Activated CD4-positive, alpha-beta T cell treated with anti-CD3 and anti-CD28 coated beads for 24 hours (primary cell): ENCODE data around the gene BMPER.

ENCODE experiments used
- DNase-seq, 2 donors: peaks; one replicate each; pipeline ENCODE4 v3.0.0-alpha.2; 2020; ENCODE audit warnings: low read depth in 2 of 2

The BMPER gene

DNA sequence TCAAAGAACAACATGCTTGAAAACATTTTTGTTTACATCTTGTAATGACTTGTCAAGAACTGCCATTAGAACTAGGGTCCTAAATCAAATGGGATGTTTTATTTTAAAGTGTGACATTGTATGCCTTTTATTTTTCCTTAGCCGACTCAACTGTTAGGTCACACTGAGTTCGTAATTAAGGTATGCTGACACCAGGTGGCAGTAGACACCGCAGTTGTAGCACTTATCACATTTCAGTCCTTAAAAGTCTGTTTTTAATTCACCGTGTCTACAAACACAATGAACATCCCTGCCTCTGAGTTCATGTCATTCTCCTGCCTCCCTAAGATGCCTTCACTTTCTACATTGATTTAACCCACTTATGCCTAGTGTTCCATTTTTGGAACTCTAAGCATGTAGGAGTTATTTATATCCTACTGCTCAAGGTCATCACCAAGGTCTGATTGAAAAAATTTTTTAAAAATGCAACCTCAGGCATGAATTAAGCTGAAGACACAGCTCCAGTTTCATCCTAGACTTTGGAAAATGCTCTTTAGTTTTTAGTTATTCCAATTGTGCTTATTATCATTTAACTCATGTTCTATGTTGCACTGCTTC is 186.1 kb downstream of the BMPER start:
- DNase-seq: no peak

GRCh38 chr7:34093276-34093675 is 187.9 kb downstream of the BMPER start:
- no peak for DNase-seq

DNA sequence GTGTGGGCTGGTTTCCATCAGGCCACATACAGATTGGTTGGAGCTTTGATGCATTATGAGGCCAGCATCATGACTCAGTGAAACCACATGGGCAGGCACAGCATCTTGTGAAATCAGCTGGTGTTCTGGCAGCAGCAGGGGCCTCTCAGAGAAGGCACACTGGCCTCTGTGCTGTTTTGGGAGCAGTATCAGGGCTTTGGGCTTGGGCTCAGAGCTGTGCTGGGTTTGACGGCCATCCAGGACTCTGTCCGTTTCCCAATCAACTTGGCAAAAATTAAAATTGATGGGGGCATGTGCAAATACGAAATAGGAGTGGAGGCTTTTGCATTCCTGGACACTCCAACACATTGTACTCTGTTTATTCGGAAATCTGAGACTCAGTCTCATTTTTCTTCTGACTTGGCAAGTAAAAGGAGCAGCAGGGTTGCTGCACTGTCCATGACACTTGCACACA is 190.9 kb downstream of the BMPER start:
- DNase-seq: no peak

GRCh38 chr7:34096777-34097176 is 191.4 kb downstream of the BMPER start:
- no peak for DNase-seq

DNA sequence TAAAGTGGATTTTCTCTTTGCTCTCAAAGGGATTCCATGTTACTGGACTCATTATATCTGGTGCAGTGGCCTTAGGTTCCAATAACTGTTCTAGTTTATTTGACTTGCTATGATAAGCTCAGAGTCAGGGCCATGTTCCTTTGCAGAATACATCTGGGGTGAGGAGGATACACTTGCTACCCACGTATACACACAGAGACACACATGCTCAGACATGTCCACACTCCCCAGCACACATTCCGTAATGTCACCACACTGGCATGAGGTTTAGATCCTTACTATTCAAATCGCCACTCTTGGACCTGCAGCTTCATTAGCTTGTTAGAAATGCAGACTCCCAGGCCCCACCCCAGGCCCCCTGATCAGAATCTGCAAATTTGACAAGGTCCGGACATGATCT is 195.3 kb downstream of the BMPER start:
- DNase-seq: no peak

- no peak for DNase-seq
These were observed 198.8 kb downstream of the BMPER start for GRCh38 chr7:34104115-34104514.

DNA sequence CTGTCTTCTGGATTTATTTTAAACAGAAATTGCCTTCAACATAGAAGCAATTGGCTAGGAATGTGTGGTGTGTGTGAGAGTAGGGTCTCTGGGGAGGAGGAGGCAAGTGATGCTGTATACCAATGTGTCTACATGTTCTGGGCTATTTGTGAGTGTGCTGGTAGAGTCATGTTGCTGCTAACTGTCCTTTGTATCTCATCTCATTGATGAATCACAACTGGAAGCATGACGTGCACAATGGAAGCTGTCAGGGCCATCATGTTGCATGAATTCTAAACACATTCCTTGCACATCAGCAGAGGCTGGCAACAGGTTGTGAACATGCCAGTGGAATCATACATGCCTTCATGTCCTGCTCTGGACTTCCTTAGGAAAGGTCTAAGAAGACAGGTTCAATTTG is 199.7 kb downstream of the BMPER start:
- DNase-seq: no peak

GRCh38 chr7:34107276-34107675 is 201.9 kb downstream of the BMPER start:
- DNase-seq: no peak

GRCh38 chr7:34108165-34108564 is 202.8 kb downstream of the BMPER start:
- no peak for DNase-seq

DNA sequence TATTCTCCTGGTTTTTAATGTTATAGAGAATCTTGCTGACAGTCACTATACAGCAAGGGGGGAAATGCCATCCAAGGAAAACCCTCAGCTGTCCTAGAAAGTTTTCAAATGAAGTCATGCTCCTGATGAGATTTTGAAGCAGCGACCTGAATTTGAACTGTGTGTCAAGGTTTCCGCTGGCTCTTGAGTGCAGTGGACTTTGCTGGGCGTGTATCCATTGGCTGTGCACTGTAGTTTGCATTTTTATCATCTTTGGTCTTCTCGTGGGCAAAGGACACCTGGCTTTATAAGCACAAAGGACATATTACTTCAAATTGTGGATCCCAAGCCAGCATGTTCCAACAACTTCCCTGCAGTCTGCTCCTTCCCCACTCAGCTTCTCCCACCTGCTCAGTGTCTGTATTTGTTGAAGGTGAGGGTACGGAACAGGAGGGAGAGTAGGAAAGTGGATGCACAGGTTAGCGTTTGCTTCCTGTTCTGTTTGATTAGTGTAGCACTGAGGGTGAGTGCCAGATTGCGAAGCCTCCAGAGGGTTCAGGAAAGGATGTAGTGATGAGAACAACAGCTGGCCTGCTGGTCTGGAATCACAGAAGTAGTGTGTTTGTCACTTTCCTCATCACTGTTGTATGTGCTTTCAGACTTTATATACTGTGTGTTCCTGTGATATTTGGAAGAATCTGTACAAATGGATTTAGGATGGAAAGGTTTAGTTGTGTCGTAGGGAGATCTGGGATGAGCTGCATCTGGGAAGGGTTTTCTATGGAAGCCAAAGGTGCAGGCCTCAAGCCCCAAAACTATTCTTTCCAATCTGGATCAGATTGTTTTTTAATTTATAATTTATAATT is 204.8 kb downstream of the BMPER start:
- DNase-seq: no peak

GRCh38 chr7:34111031-34111430 is 205.7 kb downstream of the BMPER start:
- no peak for DNase-seq

DNA sequence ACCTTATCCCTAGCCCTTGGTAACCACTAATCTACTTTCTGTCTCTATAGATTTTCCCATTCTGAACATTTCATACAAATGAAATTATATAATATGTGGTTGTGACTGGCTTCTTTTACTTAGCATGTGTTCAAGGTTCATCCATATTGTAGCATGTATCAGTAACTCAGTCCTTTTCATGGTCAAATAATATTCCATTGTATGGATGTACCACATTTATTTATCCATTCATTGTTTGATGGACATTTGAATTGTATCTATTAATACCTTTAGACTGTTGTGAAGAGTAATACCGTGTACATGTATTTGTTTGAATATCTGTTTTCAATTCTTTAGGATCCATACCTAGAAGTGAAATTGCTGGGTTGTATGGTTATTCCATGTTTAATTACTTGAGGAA is 210.2 kb downstream of the BMPER start:
- DNase-seq: no peak

GRCh38 chr7:34117573-34117972 is 212.2 kb downstream of the BMPER start:
- DNase-seq: no peak

- DNase-seq: no peak
These were observed 216.0 kb downstream of the BMPER start for GRCh38 chr7:34121366-34121765.

DNA sequence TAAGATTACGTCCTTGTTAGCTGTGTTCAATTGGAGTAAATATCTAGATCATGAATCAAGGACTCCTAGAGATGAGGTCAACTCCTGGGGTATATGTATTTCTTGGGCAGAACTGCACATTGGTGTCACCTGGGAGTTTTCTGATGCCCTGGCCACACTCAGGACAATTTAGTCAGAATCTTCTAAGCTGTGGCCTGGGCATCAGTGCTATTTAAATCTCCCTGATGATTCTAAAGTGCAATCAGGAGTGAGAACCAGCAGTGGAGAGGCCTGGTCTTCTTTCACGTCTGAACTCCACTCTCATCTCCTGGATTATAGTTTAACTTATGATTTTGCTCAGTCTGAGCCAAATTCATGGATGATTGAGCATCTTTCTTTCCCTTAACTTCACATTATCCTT is 218.0 kb downstream of the BMPER start:
- no peak for DNase-seq

DNA sequence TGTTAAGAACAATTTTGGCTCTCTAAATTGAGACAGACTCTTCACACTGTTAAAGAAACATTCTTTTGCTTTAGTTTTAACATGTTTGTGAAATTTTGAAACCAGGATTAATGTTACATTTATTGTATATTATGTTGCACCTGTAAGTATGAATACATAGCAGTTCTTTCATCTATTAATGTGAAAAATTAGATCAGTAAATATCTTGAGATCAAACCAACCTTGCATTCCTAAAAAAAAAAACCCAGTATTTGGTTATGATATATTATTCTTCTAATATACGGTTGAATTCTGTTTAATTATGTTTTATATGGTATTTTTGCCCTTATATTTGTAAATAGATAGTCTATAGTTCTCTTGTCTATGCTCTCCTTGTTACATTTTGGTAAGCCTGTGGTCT is 219.4 kb downstream of the BMPER start:
- no peak for DNase-seq

DNA sequence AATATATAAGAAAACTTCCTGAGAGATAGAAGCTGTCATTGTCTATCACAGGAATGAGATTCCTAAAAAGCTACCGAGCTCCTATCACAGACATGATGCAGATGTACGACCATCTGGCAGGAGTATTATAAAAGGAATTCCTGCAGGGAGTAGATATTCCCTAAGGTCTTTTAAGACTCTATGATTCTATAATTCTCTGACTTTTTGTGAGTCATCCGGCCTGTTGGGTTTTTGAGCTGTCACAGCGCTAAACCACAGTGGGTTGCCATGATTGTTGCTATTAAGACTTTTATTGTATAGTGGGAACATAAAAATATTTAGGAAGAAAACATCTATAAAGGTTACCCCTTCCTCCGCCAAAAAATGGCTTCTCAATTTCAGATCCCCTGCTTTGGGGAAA is 223.4 kb downstream of the BMPER start:
- no peak for DNase-seq

DNA sequence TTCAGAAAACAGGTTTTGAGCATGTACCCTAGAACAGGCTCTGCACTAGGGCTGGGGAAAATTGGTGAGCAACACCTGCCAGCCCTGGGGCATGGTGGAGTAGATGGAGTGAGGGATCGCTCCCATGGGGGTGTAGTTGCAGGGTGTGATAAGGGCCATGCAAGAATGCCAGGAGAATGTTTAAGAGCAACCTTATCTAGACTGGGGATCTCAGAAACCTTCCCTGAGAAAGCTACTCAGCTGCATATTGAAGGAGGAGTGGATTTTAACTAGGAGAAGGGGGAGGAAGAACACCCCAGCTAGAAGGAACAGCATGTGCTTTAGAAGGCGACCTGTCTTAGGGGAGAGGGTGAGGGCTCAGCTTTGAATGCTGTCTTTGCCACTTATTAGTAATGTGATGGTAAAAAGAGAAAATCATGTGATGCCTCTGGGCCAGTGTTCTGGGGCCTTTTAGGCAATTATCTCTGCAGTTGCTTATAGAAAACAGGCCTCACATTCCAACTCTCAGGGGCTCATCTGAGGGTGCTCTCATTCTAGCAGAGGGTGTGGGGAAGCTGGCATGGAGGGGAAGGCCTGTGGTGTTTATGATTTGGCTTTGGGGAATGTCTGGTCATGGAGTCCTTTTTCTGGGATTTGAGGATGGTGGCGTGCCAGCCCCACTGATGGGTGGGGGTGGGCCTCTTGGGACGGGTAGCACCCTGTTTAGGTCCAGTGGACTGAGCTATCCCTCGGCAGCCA is 225.4 kb downstream of the BMPER start:
- DNase-seq: no peak

DNA sequence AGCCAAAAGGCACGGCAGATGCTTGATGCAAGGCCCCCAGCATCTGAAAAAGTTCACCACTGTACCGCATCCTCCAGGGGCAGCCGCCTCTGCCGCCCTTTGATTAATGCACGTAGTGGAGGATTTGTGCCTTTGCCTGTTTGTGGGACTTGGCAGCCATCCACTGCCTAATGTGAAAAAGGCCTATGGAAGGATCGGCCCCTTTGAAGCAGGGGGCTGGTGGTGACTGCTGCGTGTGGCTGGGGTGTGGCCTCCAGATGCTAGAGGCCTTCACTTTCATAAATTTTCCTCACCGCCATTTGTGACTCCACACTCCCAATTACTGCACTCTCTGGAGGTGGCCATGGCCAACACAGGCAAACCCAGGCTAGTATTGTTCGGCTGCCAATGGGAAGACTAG is 226.0 kb downstream of the BMPER start:
- DNase-seq: no peak

DNA sequence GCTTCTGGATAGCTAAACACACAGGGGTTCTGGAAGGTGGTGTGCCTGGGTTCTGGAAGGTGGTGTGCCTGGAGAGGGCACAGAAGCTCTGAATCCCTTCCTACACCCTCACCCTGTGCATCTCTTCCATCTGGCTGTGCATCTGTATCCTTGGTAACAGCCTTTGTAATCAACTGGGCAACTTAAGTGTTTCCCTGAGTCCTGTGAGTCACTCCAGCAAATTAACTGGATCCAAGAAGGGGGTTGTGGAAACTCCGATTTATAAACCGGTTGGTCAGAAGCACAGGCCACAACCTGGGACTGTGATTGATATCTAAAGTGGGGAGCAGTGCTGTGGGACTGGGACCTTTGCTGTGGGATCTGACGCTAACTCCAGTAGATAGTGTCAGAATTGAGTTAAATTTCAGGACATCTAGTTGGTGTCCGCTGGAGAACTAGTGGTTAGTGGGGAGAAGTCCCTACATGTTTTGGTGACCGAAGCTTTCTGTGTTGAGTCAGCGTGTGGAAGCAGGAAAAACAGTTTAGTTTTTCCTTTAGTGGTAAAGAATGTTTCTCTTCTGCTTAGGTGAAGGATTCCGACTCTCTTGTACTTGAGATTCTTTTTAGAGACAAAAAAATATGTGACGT is 228.1 kb downstream of the BMPER start:
- DNase-seq: no peak

- DNase-seq: peak in 1 of 2 donors; percentile 4
These were observed 228.8 kb downstream of the BMPER start for GRCh38 chr7:34133983-34134782.
